Measurements from ENCODE around the gene ZC2HC1B. TPM values are rescaled to one million over a fixed set of nuclear protein-coding genes. Genes with fewer than 3 reads are reported as not detected.

ZC2HC1B gene, protein sequence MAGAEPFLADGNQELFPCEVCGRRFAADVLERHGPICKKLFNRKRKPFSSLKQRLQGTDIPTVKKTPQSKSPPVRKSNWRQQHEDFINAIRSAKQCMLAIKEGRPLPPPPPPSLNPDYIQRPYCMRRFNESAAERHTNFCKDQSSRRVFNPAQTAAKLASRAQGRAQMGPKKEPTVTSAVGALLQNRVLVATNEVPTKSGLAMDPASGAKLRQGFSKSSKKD
- total RNA-seq (10 to 100 TPM in 1 of 2 donors, 1 to 10 TPM in 1; 4.6 to 16.9 TPM), polyA plus RNA-seq (ENCODE audit: insufficient read depth, low read depth, low replicate concordance) (23.0 TPM)
- long read RNA-seq, donor 1: 0 reads
- long read RNA-seq, donor 2: 0 reads

DNA sequence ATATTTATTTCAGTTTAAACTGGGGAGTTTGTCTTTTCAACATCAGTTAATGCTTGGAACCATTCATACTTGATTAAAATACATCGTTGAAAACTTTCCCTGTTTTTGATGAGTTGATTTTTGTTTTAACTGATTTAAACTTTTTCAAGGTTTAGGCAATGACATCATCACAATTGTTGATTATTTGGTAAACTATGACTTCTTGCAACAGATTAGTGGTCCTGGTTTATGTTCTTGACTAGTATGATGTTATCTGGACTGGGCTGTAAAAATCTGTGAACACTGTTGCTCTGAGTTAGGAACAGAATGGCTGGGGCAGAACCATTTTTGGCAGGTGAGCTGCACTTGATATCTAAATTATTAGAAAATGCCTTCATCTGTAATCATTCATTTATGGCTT, at the start of gene ZC2HC1B:
Gene ZC2HC1B (plus strand): TSS at position 241 of the 400 bp plus-strand sequence. CDS start 66 bp downstream, at position 307.
- no peak for DNase-seq
- no peaks in the 10 kb centered on the region for H3K4me1 ChIP-seq
- H3K9me3 ChIP-seq: no peaks in the 10 kb centered on the region
- no peak within 1 kb of the TSS for H3K27ac ChIP-seq
- H3K27me3 ChIP-seq: no peaks in the 10 kb centered on the region
- intact Hi-C loops (cut with DNase I; ENCODE audit: low total_unique reads): no loop called here
- 85 to 86% methylated on average over 1 of the region's 1 CpG for WGBS, 2 donors
- no peak within 1 kb of the TSS for H3K4me3 ChIP-seq
- TF ChIP-seq, protein P1, sequence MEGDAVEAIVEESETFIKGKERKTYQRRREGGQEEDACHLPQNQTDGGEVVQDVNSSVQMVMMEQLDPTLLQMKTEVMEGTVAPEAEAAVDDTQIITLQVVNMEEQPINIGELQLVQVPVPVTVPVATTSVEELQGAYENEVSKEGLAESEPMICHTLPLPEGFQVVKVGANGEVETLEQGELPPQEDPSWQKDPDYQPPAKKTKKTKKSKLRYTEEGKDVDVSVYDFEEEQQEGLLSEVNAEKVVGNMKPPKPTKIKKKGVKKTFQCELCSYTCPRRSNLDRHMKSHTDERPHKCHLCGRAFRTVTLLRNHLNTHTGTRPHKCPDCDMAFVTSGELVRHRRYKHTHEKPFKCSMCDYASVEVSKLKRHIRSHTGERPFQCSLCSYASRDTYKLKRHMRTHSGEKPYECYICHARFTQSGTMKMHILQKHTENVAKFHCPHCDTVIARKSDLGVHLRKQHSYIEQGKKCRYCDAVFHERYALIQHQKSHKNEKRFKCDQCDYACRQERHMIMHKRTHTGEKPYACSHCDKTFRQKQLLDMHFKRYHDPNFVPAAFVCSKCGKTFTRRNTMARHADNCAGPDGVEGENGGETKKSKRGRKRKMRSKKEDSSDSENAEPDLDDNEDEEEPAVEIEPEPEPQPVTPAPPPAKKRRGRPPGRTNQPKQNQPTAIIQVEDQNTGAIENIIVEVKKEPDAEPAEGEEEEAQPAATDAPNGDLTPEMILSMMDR (IDR thresholded peaks at IDR 0.05): no peak
- TF ChIP-seq POLR2A (IDR thresholded peaks at IDR 0.05): no peak
- no peaks in the 10 kb centered on the region for H3K36me3 ChIP-seq (ENCODE audit: low read depth, missing control alignments)

DNA sequence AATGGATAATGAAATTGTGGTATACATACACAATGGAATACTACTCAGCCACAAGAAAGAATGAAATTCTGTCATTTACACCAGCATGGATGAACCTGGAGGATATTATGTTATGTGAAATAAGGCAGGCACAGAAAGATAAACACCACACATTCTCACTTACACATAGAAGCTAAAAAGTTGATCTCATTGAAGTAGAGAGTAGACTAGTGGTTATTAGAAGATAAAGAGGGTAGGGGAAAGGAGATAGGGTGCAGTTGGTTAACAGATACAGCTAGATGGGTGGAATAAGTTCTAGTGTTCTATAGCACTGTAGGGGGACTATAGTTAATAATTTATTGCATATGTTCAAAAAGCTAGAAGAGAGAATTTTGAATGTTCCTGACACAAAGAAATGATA, 46.7 kb upstream of the ZC2HC1B start:
- DNase-seq: no peak
- Histone ChIP-seq H3K4me3 (no peak overlapping the region), H3K4me1 (peaks cover 3% of the 10 kb centered on the region), H3K9me3 (no peaks in the 10 kb centered on the region), H3K36me3 (ENCODE audit: low read depth, missing control alignments) (no peaks in the 10 kb centered on the region), H3K27ac (no peak overlapping the region), H3K27me3 (no peaks in the 10 kb centered on the region)
- TF ChIP-seq, protein P1 (IDR thresholded peaks at IDR 0.05): no peak
- no peak for TF ChIP-seq POLR2A (IDR thresholded peaks at IDR 0.05)
- intact Hi-C loops (cut with DNase I; ENCODE audit: low total_unique reads): no loop called here

DNA sequence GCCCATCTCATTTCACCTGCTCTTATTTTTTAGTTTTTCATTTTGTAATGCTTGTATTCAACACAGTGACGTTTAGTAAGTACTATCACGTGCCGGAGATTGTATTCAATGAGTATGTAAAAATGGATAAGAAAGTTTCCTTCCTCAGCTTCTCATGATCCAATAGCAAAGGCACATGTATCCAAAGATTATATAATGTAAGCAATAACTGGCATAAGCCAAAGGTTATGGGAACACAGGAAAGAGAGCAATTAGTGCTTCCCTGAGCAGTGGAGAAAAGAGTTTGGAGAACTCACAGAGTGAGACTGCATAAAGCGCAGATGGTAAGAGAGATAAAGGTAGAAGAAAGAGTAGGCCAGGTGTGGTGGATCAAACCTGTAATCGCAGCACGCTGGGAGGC, 42.9 kb upstream of the ZC2HC1B start:
- no peak for DNase-seq
- H3K4me3 ChIP-seq: no peak overlapping the region
- intact Hi-C loops (cut with DNase I; ENCODE audit: low total_unique reads): no loop called here
- no peak overlapping the region for H3K27ac ChIP-seq
- H3K4me1 ChIP-seq: no peaks in the 10 kb centered on the region
- H3K36me3 ChIP-seq (ENCODE audit: low read depth, missing control alignments): no peaks in the 10 kb centered on the region
- no peaks in the 10 kb centered on the region for H3K27me3 ChIP-seq
- WGBS, 2 donors: 90 to 92% methylated on average over 6 of the region's 6 CpGs
- H3K9me3 ChIP-seq: no peaks in the 10 kb centered on the region
- TF ChIP-seq, protein P1 (IDR thresholded peaks at IDR 0.05): no peak
- TF ChIP-seq POLR2A (IDR thresholded peaks at IDR 0.05): no peak

DNA sequence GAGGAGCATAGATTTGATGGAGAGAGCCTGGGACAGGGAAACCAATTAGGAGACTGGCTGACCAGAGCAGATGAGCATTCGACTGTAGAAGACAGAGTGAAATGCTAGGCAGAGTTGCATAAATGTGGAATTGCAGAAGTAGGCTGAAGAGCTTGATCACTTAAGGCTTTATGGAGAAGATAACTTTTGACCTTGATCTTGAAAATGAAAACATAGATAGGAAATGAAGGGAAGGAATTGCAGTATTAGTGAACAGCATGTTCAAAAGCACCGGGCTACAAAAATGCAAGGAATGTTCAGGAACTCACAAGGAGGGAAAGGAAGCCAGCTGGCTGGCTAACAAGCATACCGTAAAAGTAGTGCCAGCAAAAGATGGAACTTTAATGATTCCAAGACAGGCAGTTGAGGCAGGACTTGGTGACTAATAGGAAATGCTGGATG, 41.7 kb upstream of the ZC2HC1B start:
- Histone ChIP-seq H3K36me3 (ENCODE audit: low read depth, missing control alignments) (no peaks in the 10 kb centered on the region), H3K4me1 (no peaks in the 10 kb centered on the region), H3K9me3 (no peaks in the 10 kb centered on the region), H3K27ac (no peak overlapping the region), H3K27me3 (no peaks in the 10 kb centered on the region), H3K4me3 (no peak overlapping the region)
- no peak for TF ChIP-seq POLR2A (IDR thresholded peaks at IDR 0.05)
- TF ChIP-seq, protein P1 (IDR thresholded peaks at IDR 0.05): no peak
- WGBS, 2 donors: 34 to 39% methylated on average over 3 of the region's 3 CpGs
- DNase-seq: no peak
- intact Hi-C loops (cut with DNase I; ENCODE audit: low total_unique reads): no loop called here

DNA sequence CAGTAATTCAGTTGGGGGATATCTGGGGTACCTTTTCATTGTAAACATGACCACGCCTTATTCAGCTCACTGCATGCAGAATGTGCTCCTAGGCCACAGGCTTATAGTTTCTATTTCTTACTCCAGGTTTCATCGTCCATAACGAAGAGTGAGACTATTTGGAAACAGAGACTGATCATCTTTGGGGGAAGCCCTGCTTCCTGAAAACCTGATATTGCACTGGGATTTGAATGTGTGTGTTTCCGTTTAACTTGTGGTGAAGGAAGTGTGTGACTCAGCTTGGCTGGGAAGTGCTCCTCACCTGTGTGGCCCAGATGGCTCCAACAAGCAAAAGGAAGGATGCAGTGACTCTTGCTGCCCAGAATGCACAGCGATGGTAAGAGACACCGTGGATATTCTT, 40.7 kb upstream of the ZC2HC1B start:
- H3K27me3 ChIP-seq: no peaks in the 10 kb centered on the region
- no peak overlapping the region for H3K27ac ChIP-seq
- no peaks in the 10 kb centered on the region for H3K4me1 ChIP-seq
- H3K4me3 ChIP-seq: no peak overlapping the region
- TF ChIP-seq, protein P1 (IDR thresholded peaks at IDR 0.05): no peak
- no peak for TF ChIP-seq POLR2A (IDR thresholded peaks at IDR 0.05)
- intact Hi-C loops (cut with DNase I; ENCODE audit: low total_unique reads): no loop called here
- H3K36me3 ChIP-seq (ENCODE audit: low read depth, missing control alignments): no peaks in the 10 kb centered on the region
- 83 to 90% methylated on average over 6 of the region's 6 CpGs for WGBS, 2 donors
- H3K9me3 ChIP-seq: no peaks in the 10 kb centered on the region
- no peak for DNase-seq
